GM23248 (cell line): ENCODE data around the gene NEU2. TPM values are rescaled to one million over a fixed set of nuclear protein-coding genes. Genes with fewer than 3 reads are reported as not detected.

Source experiments
- DNase-seq: peaks from one replicate; pipeline ENCODE4 v3.0.0-alpha.2; 2015
- H2AFZ ChIP-seq: fragments of 200-600 bp; sonication (generic); 2 replicates; pipeline ENCODE4 v1.6.1; 2016; ENCODE audit warnings: antibody characterized with exemption
- H3F3A ChIP-seq: fragments of 200-600 bp; sonication (generic); 2 replicates; pipeline ENCODE4 v1.6.1; 2016; ENCODE audit warnings: mild to moderate bottlenecking, antibody characterized with exemption, mixed run types; ENCODE audit not compliant: insufficient read depth
- H3K27ac ChIP-seq: fragments of 200-600 bp; sonication (generic); 2 replicates; pipeline ENCODE4 v1.5.1; 2016; ENCODE audit warnings: mild to moderate bottlenecking
- H3K27me3 ChIP-seq: fragments of 200-600 bp; sonication (generic); replicated peaks from 2 replicates; pipeline ENCODE4 v1.6.1; 2016; ENCODE audit warnings: mild to moderate bottlenecking; ENCODE audit not compliant: insufficient read depth
- H3K36me3 ChIP-seq: fragments of 200-600 bp; sonication (generic); 2 replicates; pipeline ENCODE4 v1.6.1; 2016; ENCODE audit warnings: low read depth, mild to moderate bottlenecking
- H3K4me1 ChIP-seq: fragments of 200-600 bp; sonication (generic); 2 replicates; pipeline ENCODE4 v1.6.1; 2016; ENCODE audit warnings: mild to moderate bottlenecking; ENCODE audit not compliant: insufficient read depth
- H3K4me2 ChIP-seq: fragments of 200-600 bp; sonication (generic); one replicate; pipeline ENCODE4 v1.6.1; 2016; ENCODE audit warnings: mild to moderate bottlenecking; ENCODE audit not compliant: unreplicated experiment
- H3K4me3 ChIP-seq: fragments of 200-600 bp; sonication (generic); 2 replicates; pipeline ENCODE4 v1.5.1; 2016; ENCODE audit warnings: mild to moderate bottlenecking
- H3K79me2 ChIP-seq: fragments of 200-600 bp; sonication (generic); 2 replicates; pipeline ENCODE4 v1.6.1; 2016; ENCODE audit warnings: mild to moderate bottlenecking; ENCODE audit not compliant: insufficient read depth
- H3K9ac ChIP-seq: fragments of 200-600 bp; sonication (generic); 2 replicates; pipeline ENCODE4 v1.6.1; 2016; ENCODE audit warnings: mild to moderate bottlenecking
- H3K9me2 ChIP-seq: fragments of 200-600 bp; sonication (generic); 2 replicates; pipeline ENCODE4 v1.6.1; 2016; ENCODE audit warnings: mixed run types, mild to moderate bottlenecking, moderate library complexity; ENCODE audit not compliant: insufficient read depth
- H3K9me3 ChIP-seq: fragments of 200-600 bp; sonication (generic); one replicate; pipeline ENCODE4 v1.6.1; 2017; ENCODE audit warnings: low read depth
- H4K20me1 ChIP-seq: fragments of 200-600 bp; sonication (generic); 2 replicates; pipeline ENCODE4 v1.6.0; 2016; ENCODE audit not compliant: insufficient read depth
- EZH2 ChIP-seq: fragments of 200-600 bp; sonication (generic); IDR thresholded peaks from 2 replicates; pipeline ENCODE4 v1.6.1; 2018; ENCODE audit warnings: antibody characterized with exemption, mild to moderate bottlenecking; ENCODE audit not compliant: insufficient read depth, poor library complexity, severe bottlenecking
- EZH2phosphoT487 ChIP-seq: fragments of 200-600 bp; sonication (generic); IDR thresholded peaks from 2 replicates; pipeline ENCODE4 v1.6.1; 2018; ENCODE audit warnings: antibody characterized with exemption, moderate library complexity, mild to moderate bottlenecking, low read depth; ENCODE audit not compliant: insufficient read depth
- whole genome bisulfite sequencing, 2 experiments: methylation state at CpG; one replicate each; pipeline ENCODE4 v1.1.6; 2015 to 2017; ENCODE audit warnings: low lambda C conversion rate in 2 of 2, low coverage in 1 of 2; ENCODE audit errors: missing lambda C conversion rate in 2 of 2; 5-methylcytosine and 5-hydroxymethylcytosine counted together
- in situ Hi-C: fragments of 300-500 bp; cut with MboI; formaldehyde crosslinking; loops from 2 replicates; pipeline ENCODE4 v1.15.0; 2020
- polyA plus RNA-seq: library from polyadenylated mRNA; unstranded; fragments of >200 nt; fragmentation: Nextera tagmentation; extraction: Ambion mirVana; gene quantifications from 2 replicates; pipeline ENCODE4 v1.2.1, GENCODE V29; 2016
- total RNA-seq: library from RNA; depleted of rRNA; stranded (reverse); fragments of >200 nt; shearing (Covaris generic); gene quantifications from 2 replicates; pipeline ENCODE4 v1.2.3, GENCODE V29; 2014

Gene NEU2
- total and polyA plus RNA-seq, 2 experiments from 2014 or later: not detected

- TF ChIP-seq EZH2: no peak
- TF ChIP-seq EZH2phosphoT487: no peak
- in situ Hi-C loops: no loop called here
- H3K4me3 ChIP-seq: no peak overlapping the region
- H3F3A ChIP-seq: no peaks in the 10 kb centered on the region
- H3K9me3 ChIP-seq: no peaks in the 10 kb centered on the region
- no peak overlapping the region for H2AFZ ChIP-seq
- H4K20me1 ChIP-seq: no peaks in the 10 kb centered on the region
- no peaks in the 10 kb centered on the region for H3K36me3 ChIP-seq
- H3K27me3 ChIP-seq: peaks cover 49% of the 10 kb centered on the region
- no peaks in the 10 kb centered on the region for H3K9me2 ChIP-seq
- H3K79me2 ChIP-seq: no peaks in the 10 kb centered on the region
- 69 to 77% methylated on average over 11 of the region's 11 CpGs for WGBS, 2 experiments
- H3K9ac ChIP-seq: no peak overlapping the region
- H3K4me2 ChIP-seq: no peak overlapping the region
- no peak overlapping the region for H3K27ac ChIP-seq
- DNase-seq: no peak
- H3K4me1 ChIP-seq: no peaks in the 10 kb centered on the region
These were observed 48.4 kb downstream of the NEU2 start for GRCh38 chr2:233080836-233081229.

DNA sequence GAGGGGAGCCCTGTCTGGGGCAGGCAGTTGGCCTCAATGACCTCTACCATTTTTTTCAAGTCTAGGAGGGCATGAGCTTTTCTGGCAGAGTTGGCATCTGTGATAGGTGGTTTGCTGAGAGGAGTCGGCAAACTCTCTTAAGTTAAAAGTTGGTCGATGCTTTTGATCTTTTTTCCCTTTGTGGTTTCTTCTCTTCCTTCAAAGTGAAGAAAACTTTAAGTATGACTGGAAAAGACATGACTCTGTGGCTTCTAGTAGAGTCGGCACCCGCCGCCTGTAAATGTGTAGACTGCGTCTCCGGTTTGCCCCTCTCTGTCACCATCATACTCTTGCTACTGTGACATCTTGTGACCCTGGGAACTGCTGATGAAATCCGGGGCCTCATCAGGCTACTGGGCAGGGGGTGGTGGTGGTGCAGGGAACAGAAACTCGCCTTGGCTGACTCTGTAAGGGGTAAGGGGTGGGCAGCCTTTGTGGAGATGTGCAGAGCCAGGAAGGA, 48.8 kb downstream of the NEU2 start:
- Histone ChIP-seq H3K4me3 (no peak overlapping the region), H3K9me3 (no peaks in the 10 kb centered on the region), H3K9me2 (no peaks in the 10 kb centered on the region), H3F3A (no peaks in the 10 kb centered on the region), H3K4me2 (no peak overlapping the region), H3K9ac (no peak overlapping the region), H2AFZ (no peak overlapping the region), H4K20me1 (no peaks in the 10 kb centered on the region), H3K79me2 (no peaks in the 10 kb centered on the region), H3K27ac (no peak overlapping the region), H3K36me3 (no peaks in the 10 kb centered on the region), H3K4me1 (no peaks in the 10 kb centered on the region), H3K27me3 (peaks cover 45% of the 10 kb centered on the region)
- TF ChIP-seq EZH2: no peak
- TF ChIP-seq EZH2phosphoT487: no peak
- in situ Hi-C loops: no loop called here
- 73 to 76% methylated on average over 9 of the region's 9 CpGs for WGBS, 2 experiments
- DNase-seq: no peak

GRCh38 chr2:233081731-233082221, 49.3 kb downstream of the NEU2 start:
- H3K27me3 ChIP-seq: peaks cover 41% of the 10 kb centered on the region
- DNase-seq: no peak
- peaks cover 2% of the 10 kb centered on the region; the same call in 1 of the 2 replicates for H3K4me1 ChIP-seq
- TF ChIP-seq EZH2 (no peak), EZH2phosphoT487 (no peak)
- no peaks in the 10 kb centered on the region for H3K9me2 ChIP-seq
- H3K9ac ChIP-seq: no peak overlapping the region
- no peak overlapping the region for H3K27ac ChIP-seq
- H3K4me2 ChIP-seq: no peak overlapping the region
- no peak overlapping the region for H2AFZ ChIP-seq
- in situ Hi-C loops: no loop called here
- H3K9me3 ChIP-seq: no peaks in the 10 kb centered on the region
- H4K20me1 ChIP-seq: no peaks in the 10 kb centered on the region
- no peaks in the 10 kb centered on the region for H3F3A ChIP-seq
- no peaks in the 10 kb centered on the region for H3K79me2 ChIP-seq
- H3K36me3 ChIP-seq: no peaks in the 10 kb centered on the region
- no peak overlapping the region for H3K4me3 ChIP-seq
- whole genome bisulfite sequencing, 2 experiments: 76 to 77% methylated on average over 13 of the region's 13 CpGs

DNA sequence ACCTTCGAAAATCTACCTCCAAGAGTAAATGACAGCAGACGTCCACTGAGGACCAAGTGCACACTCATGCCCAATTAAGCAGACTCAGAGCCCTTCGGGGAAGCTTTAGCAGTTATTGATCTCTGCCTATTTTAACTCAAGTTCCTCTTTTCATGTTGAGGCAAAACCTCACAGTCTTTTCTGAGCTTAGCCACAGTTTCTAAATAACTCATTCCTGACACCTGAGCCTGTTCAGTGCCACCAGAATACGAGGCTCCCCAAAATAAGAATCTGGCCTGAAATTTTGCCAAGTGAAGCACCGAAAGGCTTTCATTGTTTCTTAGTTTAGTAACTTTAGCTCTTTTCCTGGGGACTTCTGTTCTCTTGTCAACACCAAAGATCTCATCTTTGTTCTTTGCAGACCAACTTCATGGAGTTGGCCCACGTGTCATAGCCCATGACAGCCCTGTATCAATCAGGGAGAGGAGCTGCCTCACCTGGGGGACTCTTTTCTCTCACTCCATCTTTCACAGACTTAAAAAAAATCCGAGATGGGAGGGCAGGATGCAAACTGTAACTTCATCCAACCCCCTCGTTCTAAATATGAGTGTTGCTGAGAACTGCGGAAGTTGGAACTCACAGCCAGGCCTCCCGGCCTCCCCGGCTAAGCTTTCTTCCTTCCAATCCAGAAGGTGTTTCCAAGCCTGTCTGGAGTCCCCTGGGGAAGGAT, 49.9 kb downstream of the NEU2 start:
- H3K36me3 ChIP-seq: no peaks in the 10 kb centered on the region
- H4K20me1 ChIP-seq: no peaks in the 10 kb centered on the region
- no peak overlapping the region for H3K27ac ChIP-seq
- no peak overlapping the region for H2AFZ ChIP-seq
- no peaks in the 10 kb centered on the region for H3F3A ChIP-seq
- in situ Hi-C loops: no loop called here
- H3K79me2 ChIP-seq: no peaks in the 10 kb centered on the region
- no peak for DNase-seq
- no peak overlapping the region for H3K4me3 ChIP-seq
- H3K9me3 ChIP-seq: no peaks in the 10 kb centered on the region
- TF ChIP-seq EZH2phosphoT487 (no peak), EZH2 (no peak)
- 45 to 46% methylated on average over 11 of the region's 11 CpGs for WGBS, 2 experiments
- peaks cover 35% of the 10 kb centered on the region for H3K27me3 ChIP-seq
- H3K9ac ChIP-seq: no peak overlapping the region
- peaks cover 4% of the 10 kb centered on the region; the same call in 1 of the 2 replicates for H3K4me1 ChIP-seq
- no peaks in the 10 kb centered on the region for H3K9me2 ChIP-seq
- no peak overlapping the region for H3K4me2 ChIP-seq
